CD4-positive, alpha-beta T cell treated with Interleukin-21 for 1 hour (primary cell): Measurements from ENCODE around the gene GPRIN1.
"Not testable (repeated sequence)": the region's sequence is repeated elsewhere in the genome, so short reads cannot be mapped to it uniquely, and the experiment has no call there.

Source experiments
- DNase-seq: peaks from one replicate; pipeline ENCODE4 v3.0.0-alpha.2; 2020

Gene GPRIN1

GRCh38 chr5:176564002-176564401 is 46.0 kb downstream of the GPRIN1 start:
- no peak for DNase-seq

GRCh38 chr5:176562189-176562588 is 47.8 kb downstream of the GPRIN1 start:
- no peak for DNase-seq

GRCh38 chr5:176561259-176561658 is 48.7 kb downstream of the GPRIN1 start:
- DNase-seq: no peak

- DNase-seq: no peak
Measured at GRCh38 chr5:176560364-176560763, 49.6 kb downstream of the GPRIN1 start.

GRCh38 chr5:176559683-176560082 is 50.3 kb downstream of the GPRIN1 start:
- peak; percentile 55 for DNase-seq

GRCh38 chr5:176557846-176558245 is 52.1 kb downstream of the GPRIN1 start:
- no peak for DNase-seq

GRCh38 chr5:176553260-176554085 is 56.5 kb downstream of the GPRIN1 start:
- DNase-seq: no peak

- DNase-seq: no peak
Measured at GRCh38 chr5:176552332-176552869, 57.6 kb downstream of the GPRIN1 start.

- DNase-seq: not testable (repeated sequence)
Measured at GRCh38 chr5:176550937-176551336, 59.0 kb downstream of the GPRIN1 start.

GRCh38 chr5:176550275-176550831 is 59.6 kb downstream of the GPRIN1 start:
- DNase-seq: no peak

- no peak for DNase-seq
Measured at GRCh38 chr5:176549871-176550270, 60.1 kb downstream of the GPRIN1 start.

GRCh38 chr5:176548967-176549444 is 61.0 kb downstream of the GPRIN1 start, which contains the start of gene CDHR2:
Gene CDHR2 (plus strand): TSS chr5:176549342. CDS start chr5:176565353, 16,011 bp downstream.
- no peak for DNase-seq

- DNase-seq: peak; percentile 62
Measured at GRCh38 chr5:176547802-176548201, 62.2 kb downstream of the GPRIN1 start.
